BE2C (cell line): ENCODE results near the gene NELL2.

Source experiments
- DNase-seq: peaks from one replicate; pipeline ENCODE4 v3.0.0-alpha.2; 2020
- H3K27me3 ChIP-seq: fragments of 250-450 bp; sonication (Bioruptor Pico); 2 replicates; pipeline ENCODE4 v1.5.1; 2020; ENCODE audit warnings: mild to moderate bottlenecking
- H3K36me3 ChIP-seq: fragments of 250-450 bp; sonication (Bioruptor Pico); 2 replicates; pipeline ENCODE4 v1.5.1; 2020; ENCODE audit warnings: mild to moderate bottlenecking
- H3K4me1 ChIP-seq: fragments of 250-450 bp; sonication (Bioruptor Pico); 2 replicates; pipeline ENCODE4 v1.5.1; 2020
- H3K4me3 ChIP-seq: 2 replicates; pipeline ENCODE4 v1.5.1; 2011; ENCODE audit warnings: low read depth, low read length
- H3K9me3 ChIP-seq: fragments of 250-450 bp; sonication (Bioruptor Pico); 2 replicates; pipeline ENCODE4 v1.5.1; 2020
- CTCF ChIP-seq: IDR thresholded peaks from 2 replicates; pipeline ENCODE4 v1.5.1; 2012; ENCODE audit warnings: mild to moderate bottlenecking, low read depth, low read length

The NELL2 gene

GRCh38 chr12:44507461-44507860 lies 368.7 kb downstream of the NELL2 start:
- H3K36me3 ChIP-seq: no peaks in the 10 kb centered on the region
- no peaks in the 10 kb centered on the region for H3K9me3 ChIP-seq
- no peak for TF ChIP-seq CTCF
- no peaks in the 10 kb centered on the region for H3K27me3 ChIP-seq
- H3K4me3 ChIP-seq: no peak overlapping the region
- DNase-seq: no peak
- H3K4me1 ChIP-seq: no peaks in the 10 kb centered on the region

GRCh38 chr12:44504799-44505198 lies 371.3 kb downstream of the NELL2 start:
- DNase-seq: no peak
- H3K27me3 ChIP-seq: no peaks in the 10 kb centered on the region
- H3K4me3 ChIP-seq: no peak overlapping the region
- no peak for TF ChIP-seq CTCF
- H3K9me3 ChIP-seq: no peaks in the 10 kb centered on the region
- H3K36me3 ChIP-seq: no peaks in the 10 kb centered on the region
- no peaks in the 10 kb centered on the region for H3K4me1 ChIP-seq

- H3K4me3 ChIP-seq: no peak overlapping the region
- H3K9me3 ChIP-seq: no peaks in the 10 kb centered on the region
- H3K36me3 ChIP-seq: no peaks in the 10 kb centered on the region
- no peaks in the 10 kb centered on the region for H3K4me1 ChIP-seq
- H3K27me3 ChIP-seq: no peaks in the 10 kb centered on the region
- no peak for DNase-seq
- TF ChIP-seq CTCF: no peak
Observed at GRCh38 chr12:44503329-44503728, 372.8 kb downstream of the NELL2 start.

- H3K4me1 ChIP-seq: no peaks in the 10 kb centered on the region
- H3K4me3 ChIP-seq: no peak overlapping the region
- TF ChIP-seq CTCF: no peak
- no peaks in the 10 kb centered on the region for H3K9me3 ChIP-seq
- H3K36me3 ChIP-seq: no peaks in the 10 kb centered on the region
- no peak for DNase-seq
- no peaks in the 10 kb centered on the region for H3K27me3 ChIP-seq
Observed at GRCh38 chr12:44502681-44503080, 373.4 kb downstream of the NELL2 start.

GRCh38 chr12:44500423-44500822 lies 375.7 kb downstream of the NELL2 start:
- Histone ChIP-seq H3K4me1 (no peaks in the 10 kb centered on the region), H3K27me3 (no peaks in the 10 kb centered on the region), H3K36me3 (no peaks in the 10 kb centered on the region), H3K4me3 (no peak overlapping the region), H3K9me3 (no peaks in the 10 kb centered on the region)
- no peak for TF ChIP-seq CTCF
- DNase-seq: no peak

- no peak for TF ChIP-seq CTCF
- DNase-seq: no peak
- Histone ChIP-seq H3K36me3 (no peaks in the 10 kb centered on the region), H3K4me3 (no peak overlapping the region), H3K27me3 (no peaks in the 10 kb centered on the region), H3K4me1 (no peaks in the 10 kb centered on the region), H3K9me3 (no peaks in the 10 kb centered on the region)
Observed at GRCh38 chr12:44497044-44497443, 379.1 kb downstream of the NELL2 start.
